GM23338 (cell line): ENCODE results near the gene FAM131B. TPM values are rescaled to one million over a fixed set of nuclear protein-coding genes. Genes with fewer than 3 reads are reported as not detected.

Source experiments
- ATAC-seq: fragments of 200-7000 bp; cut with Tn5 transposase; 3 replicates; pipeline ENCODE4 v1.9.1; 2020
- DNase-seq: peaks from one replicate; pipeline ENCODE4 v3.0.0-alpha.2; 2015; ENCODE audit warnings: low spot score
- H2AFZ ChIP-seq: fragments of 200-600 bp; sonication (generic); 2 replicates; pipeline ENCODE4 v1.8.0; 2016; ENCODE audit warnings: antibody characterized with exemption, mild to moderate bottlenecking, moderate library complexity
- H3F3A ChIP-seq: fragments of 200-600 bp; sonication (generic); replicated peaks from 2 replicates; pipeline ENCODE4 v1.8.0; 2017; ENCODE audit warnings: antibody characterized with exemption, mixed run types, low read depth
- H3K27ac ChIP-seq: fragments of 200-600 bp; sonication (generic); 2 replicates; pipeline ENCODE4 v1.6.1; 2016; ENCODE audit warnings: low read depth
- H3K27me3 ChIP-seq: fragments of 200-600 bp; sonication (generic); 2 replicates; pipeline ENCODE4 v1.8.0; 2016; ENCODE audit warnings: mild to moderate bottlenecking, mixed run types, moderate library complexity; ENCODE audit not compliant: insufficient read depth
- H3K36me3 ChIP-seq: fragments of 200-600 bp; sonication (generic); 2 replicates; pipeline ENCODE4 v1.8.0; 2016; ENCODE audit warnings: mild to moderate bottlenecking; ENCODE audit not compliant: insufficient read depth
- H3K4me1 ChIP-seq: fragments of 200-600 bp; sonication (generic); 2 replicates; pipeline ENCODE4 v1.8.0; 2016; ENCODE audit warnings: mild to moderate bottlenecking, moderate library complexity; ENCODE audit not compliant: insufficient read depth
- H3K4me2 ChIP-seq: fragments of 200-600 bp; sonication (generic); 2 replicates; pipeline ENCODE4 v1.7.1; 2017; ENCODE audit warnings: mixed run types
- H3K4me3 ChIP-seq: fragments of 200-600 bp; sonication (generic); 2 replicates; pipeline ENCODE4 v1.6.1; 2016; ENCODE audit warnings: mixed run types
- H3K79me2 ChIP-seq: fragments of 200-600 bp; sonication (generic); replicated peaks from 2 replicates; pipeline ENCODE4 v1.8.0; 2017; ENCODE audit warnings: mild to moderate bottlenecking; ENCODE audit not compliant: insufficient read depth
- H3K9me2 ChIP-seq: fragments of 200-600 bp; sonication (generic); 2 replicates; pipeline ENCODE4 v1.8.0; 2017; ENCODE audit not compliant: insufficient read depth
- H4K20me1 ChIP-seq: fragments of 200-600 bp; sonication (generic); replicated peaks from 2 replicates; pipeline ENCODE4 v1.8.0; 2017; ENCODE audit warnings: mild to moderate bottlenecking; ENCODE audit not compliant: insufficient read depth
- H3K27ac Mint-ChIP-seq: 2 replicates; pipeline ENCODE4 v1.8.0; 2020; ENCODE audit warnings: inconsistent platforms, mild to moderate bottlenecking, moderate library complexity, mixed read lengths
- H3K27me3 Mint-ChIP-seq: 3 replicates; pipeline ENCODE4 v1.8.0; 2022; ENCODE audit warnings: low read depth, mild to moderate bottlenecking, moderate library complexity, mixed read lengths, inconsistent platforms; ENCODE audit not compliant: insufficient read depth, poor library complexity
- H3K36me3 Mint-ChIP-seq: 3 replicates; pipeline ENCODE4 v1.8.0; 2021; ENCODE audit warnings: low read depth, mild to moderate bottlenecking, inconsistent platforms, moderate library complexity, mixed read lengths
- H3K4me1 Mint-ChIP-seq: 3 replicates; pipeline ENCODE4 v1.8.0; 2020; ENCODE audit warnings: mild to moderate bottlenecking, inconsistent platforms, mixed read lengths
- H3K4me3 Mint-ChIP-seq: 3 replicates; pipeline ENCODE4 v1.8.0; 2021; ENCODE audit warnings: moderate library complexity, mild to moderate bottlenecking, inconsistent platforms, mixed read lengths
- H3K9me3 Mint-ChIP-seq: 3 replicates; pipeline ENCODE4 v1.8.0; 2020; ENCODE audit warnings: moderate library complexity, mild to moderate bottlenecking, inconsistent platforms, mixed read lengths
- CREB1 ChIP-seq: fragments of 250-450 bp; sonication (Bioruptor Pico); IDR thresholded peaks from 2 replicates; pipeline ENCODE4 v1.5.0; 2020; ENCODE audit warnings: low read depth, mild to moderate bottlenecking, moderate library complexity
- EZH2 ChIP-seq: fragments of 200-600 bp; sonication (generic); IDR thresholded peaks from one replicate; pipeline ENCODE4 v1.8.0; 2017; ENCODE audit warnings: antibody characterized with exemption, mild to moderate bottlenecking, low read depth; ENCODE audit not compliant: unreplicated experiment
- EZH2phosphoT487 ChIP-seq: fragments of 200-600 bp; sonication (generic); IDR thresholded peaks from one replicate; pipeline ENCODE4 v1.8.1; 2018; ENCODE audit warnings: antibody characterized with exemption; ENCODE audit not compliant: unreplicated experiment
- JUNB ChIP-seq: IDR thresholded peaks from one replicate; pipeline ENCODE4 v1.6.1; 2016; ENCODE audit warnings: antibody characterized with exemption; ENCODE audit not compliant: unreplicated experiment
- NANOG ChIP-seq: IDR thresholded peaks from 2 replicates; pipeline ENCODE4 v1.6.1; 2016; ENCODE audit warnings: antibody characterized with exemption, borderline replicate concordance
- POLR2AphosphoS5 ChIP-seq: IDR thresholded peaks from 2 replicates; pipeline ENCODE4 v1.6.1; 2016; ENCODE audit warnings: antibody characterized with exemption, low read depth
- STAT1 ChIP-seq: IDR thresholded peaks from one replicate; pipeline ENCODE4 v1.6.1; 2016; ENCODE audit warnings: antibody characterized with exemption; ENCODE audit not compliant: unreplicated experiment
- ZNF114 ChIP-seq: fragments of 250-450 bp; sonication (Bioruptor Pico); IDR thresholded peaks from 2 replicates; pipeline ENCODE4 v1.5.0; 2020; ENCODE audit warnings: mild to moderate bottlenecking, moderate library complexity
- ZNF331 ChIP-seq: fragments of 250-450 bp; sonication (Bioruptor Pico); IDR thresholded peaks from 2 replicates; pipeline ENCODE4 v1.5.0; 2020; ENCODE audit warnings: low read depth, mild to moderate bottlenecking, moderate library complexity
- polyA plus RNA-seq: library from polyadenylated mRNA; unstranded; fragments of >200 nt; fragmentation: Nextera tagmentation; extraction: Ambion mirVana; gene quantifications from 2 replicates; pipeline ENCODE4 v1.2.1, GENCODE V29; 2016
- total RNA-seq: library from RNA; depleted of rRNA; stranded (reverse); fragments of >200 nt; shearing (Covaris generic); gene quantifications from 2 replicates; pipeline ENCODE4 v1.2.3, GENCODE V29; 2014
- TF ChIP-seq, protein P1 (sequence below): IDR thresholded peaks from 2 replicates; pipeline ENCODE4 v1.6.1; 2016; ENCODE audit warnings: antibody characterized with exemption
- TF ChIP-seq, protein P2 (sequence below), 2 experiments: fragments of 200-600 bp in 1 of 2; sonication (generic) in 1 of 2; conservative IDR thresholded peaks; 2 replicates each; pipeline versions ENCODE4 v1.5.1 to v1.6.1; 2016 to 2017; ENCODE audit warnings: antibody characterized with exemption in 2 of 2, low read depth in 2 of 2, mild to moderate bottlenecking in 2 of 2, moderate library complexity in 1 of 2
- TF ChIP-seq, protein P3 (sequence below): IDR thresholded peaks from one replicate; pipeline ENCODE4 v1.6.1; 2018; ENCODE audit warnings: antibody characterized with exemption; ENCODE audit not compliant: unreplicated experiment
- TF ChIP-seq, protein P4 (sequence below): fragments of 250-450 bp; sonication (Bioruptor Pico); IDR thresholded peaks from 2 replicates; pipeline ENCODE4 v1.5.0; 2020; ENCODE audit warnings: mild to moderate bottlenecking, moderate library complexity

FAM131B gene
- total and polyA plus RNA-seq, 2 experiments from 2014 or later: 4.7 to 30.2 TPM

DNA sequence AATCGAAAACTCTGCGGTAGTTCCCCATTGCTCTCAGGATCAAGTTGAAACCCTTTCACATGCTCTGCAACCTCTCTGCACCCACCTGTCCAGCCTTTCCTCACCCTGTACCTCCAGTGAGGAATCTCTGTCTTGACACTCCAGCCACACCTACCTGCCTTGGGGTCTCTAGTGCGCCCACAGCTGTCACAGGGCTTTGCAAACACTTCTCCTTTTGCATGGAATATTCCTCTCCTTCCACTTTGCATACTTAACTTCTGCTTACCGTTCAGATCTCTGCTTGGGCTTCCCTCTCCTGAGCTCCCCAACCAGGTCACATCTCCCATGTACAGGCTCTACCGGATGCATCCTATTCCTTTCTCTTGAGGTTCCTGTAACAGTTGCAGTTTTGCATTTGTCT is 12.0 kb upstream of the FAM131B start:
- no peak overlapping the region for H3K4me3 Mint-ChIP-seq
- no peaks in the 10 kb centered on the region; the same call in 2 of the 3 replicates for H3K9me3 Mint-ChIP-seq
- Histone ChIP-seq H2AFZ (no peak overlapping the region), H3K36me3 (no peaks in the 10 kb centered on the region), H3K27me3 (no peaks in the 10 kb centered on the region), H3K4me1 (peaks cover 47% of the 10 kb centered on the region), H3K79me2 (peaks cover 8% of the 10 kb centered on the region; the same call in 1 of the 2 replicates), H3K27ac (no peak overlapping the region), H3K9me2 (peaks cover 6% of the 10 kb centered on the region; the same call in 1 of the 2 replicates), H3K4me3 (no peak overlapping the region), H3K4me2 (no peak overlapping the region), H4K20me1 (no peaks in the 10 kb centered on the region), H3F3A (no peaks in the 10 kb centered on the region; the same call in 1 of the 2 replicates)
- peaks cover 55% of the 10 kb centered on the region for H3K4me1 Mint-ChIP-seq
- no peak overlapping the region for H3K27ac Mint-ChIP-seq
- TF ChIP-seq, protein P1, sequence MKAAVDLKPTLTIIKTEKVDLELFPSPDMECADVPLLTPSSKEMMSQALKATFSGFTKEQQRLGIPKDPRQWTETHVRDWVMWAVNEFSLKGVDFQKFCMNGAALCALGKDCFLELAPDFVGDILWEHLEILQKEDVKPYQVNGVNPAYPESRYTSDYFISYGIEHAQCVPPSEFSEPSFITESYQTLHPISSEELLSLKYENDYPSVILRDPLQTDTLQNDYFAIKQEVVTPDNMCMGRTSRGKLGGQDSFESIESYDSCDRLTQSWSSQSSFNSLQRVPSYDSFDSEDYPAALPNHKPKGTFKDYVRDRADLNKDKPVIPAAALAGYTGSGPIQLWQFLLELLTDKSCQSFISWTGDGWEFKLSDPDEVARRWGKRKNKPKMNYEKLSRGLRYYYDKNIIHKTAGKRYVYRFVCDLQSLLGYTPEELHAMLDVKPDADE: no peak
- TF ChIP-seq EZH2phosphoT487 (no peak), EZH2 (no peak), ZNF114 (CRISPR knock-in tag) (no peak), ZNF331 (CRISPR knock-in tag) (no peak), CREB1 (CRISPR knock-in tag) (no peak), NANOG (no peak), JUNB (no peak), STAT1 (no peak), POLR2AphosphoS5 (no peak)
- TF ChIP-seq, protein P2, sequence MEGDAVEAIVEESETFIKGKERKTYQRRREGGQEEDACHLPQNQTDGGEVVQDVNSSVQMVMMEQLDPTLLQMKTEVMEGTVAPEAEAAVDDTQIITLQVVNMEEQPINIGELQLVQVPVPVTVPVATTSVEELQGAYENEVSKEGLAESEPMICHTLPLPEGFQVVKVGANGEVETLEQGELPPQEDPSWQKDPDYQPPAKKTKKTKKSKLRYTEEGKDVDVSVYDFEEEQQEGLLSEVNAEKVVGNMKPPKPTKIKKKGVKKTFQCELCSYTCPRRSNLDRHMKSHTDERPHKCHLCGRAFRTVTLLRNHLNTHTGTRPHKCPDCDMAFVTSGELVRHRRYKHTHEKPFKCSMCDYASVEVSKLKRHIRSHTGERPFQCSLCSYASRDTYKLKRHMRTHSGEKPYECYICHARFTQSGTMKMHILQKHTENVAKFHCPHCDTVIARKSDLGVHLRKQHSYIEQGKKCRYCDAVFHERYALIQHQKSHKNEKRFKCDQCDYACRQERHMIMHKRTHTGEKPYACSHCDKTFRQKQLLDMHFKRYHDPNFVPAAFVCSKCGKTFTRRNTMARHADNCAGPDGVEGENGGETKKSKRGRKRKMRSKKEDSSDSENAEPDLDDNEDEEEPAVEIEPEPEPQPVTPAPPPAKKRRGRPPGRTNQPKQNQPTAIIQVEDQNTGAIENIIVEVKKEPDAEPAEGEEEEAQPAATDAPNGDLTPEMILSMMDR (conservative IDR thresholded peaks at IDR 0.05; ENCODE audit: low read depth in 2 of 2): no peak
- TF ChIP-seq, protein P3, sequence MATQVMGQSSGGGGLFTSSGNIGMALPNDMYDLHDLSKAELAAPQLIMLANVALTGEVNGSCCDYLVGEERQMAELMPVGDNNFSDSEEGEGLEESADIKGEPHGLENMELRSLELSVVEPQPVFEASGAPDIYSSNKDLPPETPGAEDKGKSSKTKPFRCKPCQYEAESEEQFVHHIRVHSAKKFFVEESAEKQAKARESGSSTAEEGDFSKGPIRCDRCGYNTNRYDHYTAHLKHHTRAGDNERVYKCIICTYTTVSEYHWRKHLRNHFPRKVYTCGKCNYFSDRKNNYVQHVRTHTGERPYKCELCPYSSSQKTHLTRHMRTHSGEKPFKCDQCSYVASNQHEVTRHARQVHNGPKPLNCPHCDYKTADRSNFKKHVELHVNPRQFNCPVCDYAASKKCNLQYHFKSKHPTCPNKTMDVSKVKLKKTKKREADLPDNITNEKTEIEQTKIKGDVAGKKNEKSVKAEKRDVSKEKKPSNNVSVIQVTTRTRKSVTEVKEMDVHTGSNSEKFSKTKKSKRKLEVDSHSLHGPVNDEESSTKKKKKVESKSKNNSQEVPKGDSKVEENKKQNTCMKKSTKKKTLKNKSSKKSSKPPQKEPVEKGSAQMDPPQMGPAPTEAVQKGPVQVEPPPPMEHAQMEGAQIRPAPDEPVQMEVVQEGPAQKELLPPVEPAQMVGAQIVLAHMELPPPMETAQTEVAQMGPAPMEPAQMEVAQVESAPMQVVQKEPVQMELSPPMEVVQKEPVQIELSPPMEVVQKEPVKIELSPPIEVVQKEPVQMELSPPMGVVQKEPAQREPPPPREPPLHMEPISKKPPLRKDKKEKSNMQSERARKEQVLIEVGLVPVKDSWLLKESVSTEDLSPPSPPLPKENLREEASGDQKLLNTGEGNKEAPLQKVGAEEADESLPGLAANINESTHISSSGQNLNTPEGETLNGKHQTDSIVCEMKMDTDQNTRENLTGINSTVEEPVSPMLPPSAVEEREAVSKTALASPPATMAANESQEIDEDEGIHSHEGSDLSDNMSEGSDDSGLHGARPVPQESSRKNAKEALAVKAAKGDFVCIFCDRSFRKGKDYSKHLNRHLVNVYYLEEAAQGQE: no peak
- TF ChIP-seq, protein P4, sequence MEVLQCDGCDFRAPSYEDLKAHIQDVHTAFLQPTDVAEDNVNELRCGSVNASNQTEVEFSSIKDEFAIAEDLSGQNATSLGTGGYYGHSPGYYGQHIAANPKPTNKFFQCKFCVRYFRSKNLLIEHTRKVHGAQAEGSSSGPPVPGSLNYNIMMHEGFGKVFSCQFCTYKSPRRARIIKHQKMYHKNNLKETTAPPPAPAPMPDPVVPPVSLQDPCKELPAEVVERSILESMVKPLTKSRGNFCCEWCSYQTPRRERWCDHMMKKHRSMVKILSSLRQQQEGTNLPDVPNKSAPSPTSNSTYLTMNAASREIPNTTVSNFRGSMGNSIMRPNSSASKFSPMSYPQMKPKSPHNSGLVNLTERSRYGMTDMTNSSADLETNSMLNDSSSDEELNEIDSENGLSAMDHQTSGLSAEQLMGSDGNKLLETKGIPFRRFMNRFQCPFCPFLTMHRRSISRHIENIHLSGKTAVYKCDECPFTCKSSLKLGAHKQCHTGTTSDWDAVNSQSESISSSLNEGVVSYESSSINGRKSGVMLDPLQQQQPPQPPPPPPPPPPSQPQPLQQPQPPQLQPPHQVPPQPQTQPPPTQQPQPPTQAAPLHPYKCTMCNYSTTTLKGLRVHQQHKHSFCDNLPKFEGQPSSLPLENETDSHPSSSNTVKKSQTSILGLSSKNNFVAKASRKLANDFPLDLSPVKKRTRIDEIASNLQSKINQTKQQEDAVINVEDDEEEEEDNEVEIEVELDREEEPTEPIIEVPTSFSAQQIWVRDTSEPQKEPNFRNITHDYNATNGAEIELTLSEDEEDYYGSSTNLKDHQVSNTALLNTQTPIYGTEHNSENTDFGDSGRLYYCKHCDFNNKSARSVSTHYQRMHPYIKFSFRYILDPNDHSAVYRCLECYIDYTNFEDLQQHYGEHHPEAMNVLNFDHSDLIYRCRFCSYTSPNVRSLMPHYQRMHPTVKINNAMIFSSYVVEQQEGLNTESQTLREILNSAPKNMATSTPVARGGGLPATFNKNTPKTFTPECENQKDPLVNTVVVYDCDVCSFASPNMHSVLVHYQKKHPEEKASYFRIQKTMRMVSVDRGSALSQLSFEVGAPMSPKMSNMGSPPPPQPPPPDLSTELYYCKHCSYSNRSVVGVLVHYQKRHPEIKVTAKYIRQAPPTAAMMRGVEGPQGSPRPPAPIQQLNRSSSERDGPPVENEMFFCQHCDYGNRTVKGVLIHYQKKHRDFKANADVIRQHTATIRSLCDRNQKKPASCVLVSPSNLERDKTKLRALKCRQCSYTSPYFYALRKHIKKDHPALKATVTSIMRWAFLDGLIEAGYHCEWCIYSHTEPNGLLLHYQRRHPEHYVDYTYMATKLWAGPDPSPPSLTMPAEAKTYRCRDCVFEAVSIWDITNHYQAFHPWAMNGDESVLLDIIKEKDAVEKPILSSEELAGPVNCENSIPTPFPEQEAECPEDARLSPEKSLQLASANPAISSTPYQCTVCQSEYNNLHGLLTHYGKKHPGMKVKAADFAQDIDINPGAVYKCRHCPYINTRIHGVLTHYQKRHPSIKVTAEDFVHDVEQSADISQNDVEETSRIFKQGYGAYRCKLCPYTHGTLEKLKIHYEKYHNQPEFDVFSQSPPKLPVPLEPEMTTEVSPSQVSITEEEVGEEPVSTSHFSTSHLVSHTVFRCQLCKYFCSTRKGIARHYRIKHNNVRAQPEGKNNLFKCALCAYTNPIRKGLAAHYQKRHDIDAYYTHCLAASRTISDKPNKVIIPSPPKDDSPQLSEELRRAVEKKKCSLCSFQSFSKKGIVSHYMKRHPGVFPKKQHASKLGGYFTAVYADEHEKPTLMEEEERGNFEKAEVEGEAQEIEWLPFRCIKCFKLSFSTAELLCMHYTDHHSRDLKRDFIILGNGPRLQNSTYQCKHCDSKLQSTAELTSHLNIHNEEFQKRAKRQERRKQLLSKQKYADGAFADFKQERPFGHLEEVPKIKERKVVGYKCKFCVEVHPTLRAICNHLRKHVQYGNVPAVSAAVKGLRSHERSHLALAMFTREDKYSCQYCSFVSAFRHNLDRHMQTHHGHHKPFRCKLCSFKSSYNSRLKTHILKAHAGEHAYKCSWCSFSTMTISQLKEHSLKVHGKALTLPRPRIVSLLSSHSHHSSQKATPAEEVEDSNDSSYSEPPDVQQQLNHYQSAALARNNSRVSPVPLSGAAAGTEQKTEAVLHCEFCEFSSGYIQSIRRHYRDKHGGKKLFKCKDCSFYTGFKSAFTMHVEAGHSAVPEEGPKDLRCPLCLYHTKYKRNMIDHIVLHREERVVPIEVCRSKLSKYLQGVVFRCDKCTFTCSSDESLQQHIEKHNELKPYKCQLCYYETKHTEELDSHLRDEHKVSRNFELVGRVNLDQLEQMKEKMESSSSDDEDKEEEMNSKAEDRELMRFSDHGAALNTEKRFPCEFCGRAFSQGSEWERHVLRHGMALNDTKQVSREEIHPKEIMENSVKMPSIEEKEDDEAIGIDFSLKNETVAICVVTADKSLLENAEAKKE (CRISPR knock-in tag): no peak
- peaks cover 11% of the 10 kb centered on the region; the same call in 2 of the 3 replicates for H3K36me3 Mint-ChIP-seq
- peaks cover 9% of the 10 kb centered on the region for H3K27me3 Mint-ChIP-seq
- ATAC-seq: no peak
- no peak for DNase-seq
